NB4 (cell line): Measurements from ENCODE around the gene YLPM1.

Experiments
- DNase-seq: peaks from one replicate; pipeline ENCODE4 v3.0.0; 2010; ENCODE audit warnings: low read depth
- H3K4me3 ChIP-seq: one replicate; pipeline ENCODE4 v1.5.1; 2011; ENCODE audit warnings: mild to moderate bottlenecking, low read depth, low read length, moderate library complexity
- MYC ChIP-seq: IDR thresholded peaks from 2 replicates; pipeline ENCODE4 v1.6.1; 2011; ENCODE audit warnings: low read depth, low read length
- POLR2A ChIP-seq: IDR thresholded peaks from 2 replicates; pipeline ENCODE4 v1.6.1; 2011; ENCODE audit warnings: mild to moderate bottlenecking; ENCODE audit not compliant: insufficient read length; ENCODE audit errors: extremely low read depth
- TF ChIP-seq, protein P1 (sequence below): IDR thresholded peaks from one replicate; pipeline ENCODE4 v1.5.1; 2012; ENCODE audit warnings: low read depth, low read length
- TF ChIP-seq, protein P2 (sequence below): IDR thresholded peaks from 2 replicates; pipeline ENCODE4 v1.6.1; 2011; ENCODE audit warnings: low read depth, low read length

The YLPM1 gene

DNA sequence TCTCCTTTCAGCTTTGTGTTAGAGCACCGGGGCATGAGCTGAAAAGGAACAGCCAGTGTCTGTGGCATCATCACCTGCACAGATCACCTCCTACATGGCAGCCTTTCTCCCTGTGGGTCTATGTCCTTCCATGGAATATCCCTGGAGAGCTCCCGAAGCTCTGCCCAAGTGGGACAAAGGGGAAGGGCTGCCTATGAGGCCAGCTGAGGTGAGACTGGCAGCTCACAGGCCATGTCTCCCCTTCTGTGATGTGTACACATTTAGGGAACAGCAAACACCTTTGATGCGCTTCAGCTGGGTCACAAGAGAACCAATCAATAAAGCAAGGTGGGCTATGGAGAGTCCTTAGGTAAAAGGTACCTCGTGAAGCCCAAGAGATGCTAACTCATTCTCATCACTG is 108.7 kb downstream of the YLPM1 start:
- no peak for DNase-seq
- TF ChIP-seq POLR2A = no peak
- TF ChIP-seq, protein P1, sequence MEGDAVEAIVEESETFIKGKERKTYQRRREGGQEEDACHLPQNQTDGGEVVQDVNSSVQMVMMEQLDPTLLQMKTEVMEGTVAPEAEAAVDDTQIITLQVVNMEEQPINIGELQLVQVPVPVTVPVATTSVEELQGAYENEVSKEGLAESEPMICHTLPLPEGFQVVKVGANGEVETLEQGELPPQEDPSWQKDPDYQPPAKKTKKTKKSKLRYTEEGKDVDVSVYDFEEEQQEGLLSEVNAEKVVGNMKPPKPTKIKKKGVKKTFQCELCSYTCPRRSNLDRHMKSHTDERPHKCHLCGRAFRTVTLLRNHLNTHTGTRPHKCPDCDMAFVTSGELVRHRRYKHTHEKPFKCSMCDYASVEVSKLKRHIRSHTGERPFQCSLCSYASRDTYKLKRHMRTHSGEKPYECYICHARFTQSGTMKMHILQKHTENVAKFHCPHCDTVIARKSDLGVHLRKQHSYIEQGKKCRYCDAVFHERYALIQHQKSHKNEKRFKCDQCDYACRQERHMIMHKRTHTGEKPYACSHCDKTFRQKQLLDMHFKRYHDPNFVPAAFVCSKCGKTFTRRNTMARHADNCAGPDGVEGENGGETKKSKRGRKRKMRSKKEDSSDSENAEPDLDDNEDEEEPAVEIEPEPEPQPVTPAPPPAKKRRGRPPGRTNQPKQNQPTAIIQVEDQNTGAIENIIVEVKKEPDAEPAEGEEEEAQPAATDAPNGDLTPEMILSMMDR = no peak
- TF ChIP-seq MYC = no peak
- TF ChIP-seq, protein P2, sequence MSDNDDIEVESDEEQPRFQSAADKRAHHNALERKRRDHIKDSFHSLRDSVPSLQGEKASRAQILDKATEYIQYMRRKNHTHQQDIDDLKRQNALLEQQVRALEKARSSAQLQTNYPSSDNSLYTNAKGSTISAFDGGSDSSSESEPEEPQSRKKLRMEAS = no peak
- no peak overlapping the region for H3K4me3 ChIP-seq

DNA sequence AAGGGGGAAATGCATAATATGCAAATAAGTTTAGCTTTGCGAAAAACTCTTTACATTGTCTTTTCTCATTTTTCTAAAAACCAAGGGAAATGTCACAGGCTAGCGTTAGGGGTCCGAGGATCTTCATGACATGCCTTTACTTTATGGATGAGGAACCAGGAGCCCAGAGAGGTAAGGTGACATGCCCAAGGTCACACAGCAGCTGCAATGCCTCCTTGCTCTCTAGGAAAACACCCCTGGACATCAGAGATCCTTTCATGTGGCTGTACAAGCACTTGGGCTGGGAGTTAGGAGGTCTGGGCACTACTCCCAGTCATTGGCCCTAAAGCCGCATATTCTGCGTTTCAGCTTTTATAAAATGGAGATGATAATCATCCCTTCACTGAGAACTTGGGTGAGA is 112.1 kb downstream of the YLPM1 start:
- H3K4me3 ChIP-seq = no peak overlapping the region
- TF ChIP-seq POLR2A (no peak), MYC (no peak)
- TF ChIP-seq, protein P1 = no peak
- TF ChIP-seq, protein P2 = no peak
- DNase-seq = no peak

DNA sequence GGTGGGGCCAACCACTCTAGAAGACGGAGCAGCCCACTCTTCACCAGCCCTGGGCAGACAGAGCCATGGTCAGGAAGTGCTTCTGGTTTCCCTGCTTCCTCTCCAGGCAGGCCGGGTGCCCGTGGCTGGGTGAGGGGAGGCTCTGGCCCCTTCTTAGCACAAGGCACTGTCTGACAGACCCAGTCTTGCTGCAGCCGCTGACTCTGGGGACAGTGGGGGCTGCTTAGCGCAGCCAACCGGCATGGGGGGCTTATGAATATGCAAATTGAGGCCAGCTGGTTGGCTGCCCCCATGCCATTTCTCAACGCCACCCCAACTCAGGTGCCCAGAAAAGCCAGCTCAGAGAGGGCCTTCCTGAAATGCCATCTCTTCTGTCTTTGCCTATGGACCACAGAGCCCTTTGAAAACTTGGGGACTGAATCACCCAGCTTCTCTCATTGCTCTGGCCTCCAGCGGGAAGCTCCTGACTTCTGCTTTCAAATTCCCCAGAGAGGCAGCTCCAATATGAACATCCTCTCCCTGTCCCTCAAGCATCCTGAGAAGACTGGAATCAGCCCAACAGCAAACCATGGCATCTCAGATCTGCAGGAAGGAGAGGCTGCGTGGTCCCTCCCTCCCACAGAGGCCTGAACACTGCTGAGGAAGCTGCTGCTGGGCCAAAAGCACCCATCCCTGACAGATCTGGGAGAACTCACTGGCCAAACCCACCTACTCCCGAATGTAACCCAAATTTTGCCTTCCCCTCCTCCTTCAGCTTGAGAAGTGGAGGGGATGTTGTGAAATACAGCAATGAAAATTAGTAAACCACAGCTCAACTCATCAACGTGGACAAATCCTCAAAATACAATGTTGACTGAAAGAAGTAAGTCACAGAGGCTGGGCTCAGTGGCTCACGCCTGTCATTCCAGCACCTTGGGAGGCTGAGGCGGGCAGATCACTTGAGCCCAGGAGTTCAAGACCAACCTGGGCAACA is 113.1 kb downstream of the YLPM1 start, which contains the start of gene PROX2:
Gene PROX2 (minus strand): TSS at position 205 of the 973 bp plus-strand sequence. CDS start 12,311 bp downstream, outside the sequence.
- DNase-seq = peak; percentile 85
- H3K4me3 ChIP-seq = peak within 1 kb of the TSS; percentile 28

DNA sequence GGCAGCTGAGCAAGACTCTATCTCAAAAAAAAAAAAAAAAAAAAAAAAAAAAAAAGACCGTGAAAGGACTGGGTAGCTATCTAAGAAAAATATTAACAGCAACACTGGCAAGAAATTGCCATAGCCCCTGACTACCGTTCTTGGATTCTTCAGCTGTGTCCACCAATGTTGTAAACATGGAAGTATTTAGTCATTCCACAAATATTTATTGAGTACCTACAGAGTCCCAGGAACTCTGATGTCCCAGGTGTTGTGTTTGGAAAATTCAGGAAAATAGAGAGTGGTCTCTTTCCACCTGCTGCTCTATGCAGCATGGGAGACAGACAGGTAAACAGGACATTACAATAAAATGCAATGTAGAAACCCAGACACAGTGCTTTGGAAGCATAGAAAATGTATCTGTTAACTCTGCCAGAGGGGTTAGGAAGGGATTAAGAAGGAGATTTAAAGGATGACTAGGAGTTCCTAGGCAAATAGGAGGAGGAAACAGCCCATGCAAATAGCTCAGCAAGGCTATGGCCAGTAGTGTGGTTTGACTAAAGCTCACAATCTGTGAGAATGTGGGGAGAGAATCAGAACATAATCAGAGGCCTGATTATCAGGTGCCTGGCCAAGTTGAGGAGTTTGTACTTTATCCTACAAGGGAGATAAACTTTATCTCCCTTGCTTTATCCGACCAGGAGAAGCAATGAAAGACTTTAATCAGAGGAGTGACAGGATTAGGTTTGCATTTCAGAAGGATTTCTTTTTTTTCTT is 116.5 kb downstream of the YLPM1 start:
- no peak for DNase-seq
- TF ChIP-seq, protein P1 = no peak
- TF ChIP-seq POLR2A (no peak), MYC (no peak)
- TF ChIP-seq, protein P2 = no peak
- no peak overlapping the region for H3K4me3 ChIP-seq

More for the DNA sequence above, 113.1 kb downstream of the YLPM1 start, which contains the start of gene PROX2:
- TF ChIP-seq, protein P1 = no peak
- TF ChIP-seq POLR2A (no peak), MYC (no peak)
- TF ChIP-seq, protein P2 = no peak

DNA sequence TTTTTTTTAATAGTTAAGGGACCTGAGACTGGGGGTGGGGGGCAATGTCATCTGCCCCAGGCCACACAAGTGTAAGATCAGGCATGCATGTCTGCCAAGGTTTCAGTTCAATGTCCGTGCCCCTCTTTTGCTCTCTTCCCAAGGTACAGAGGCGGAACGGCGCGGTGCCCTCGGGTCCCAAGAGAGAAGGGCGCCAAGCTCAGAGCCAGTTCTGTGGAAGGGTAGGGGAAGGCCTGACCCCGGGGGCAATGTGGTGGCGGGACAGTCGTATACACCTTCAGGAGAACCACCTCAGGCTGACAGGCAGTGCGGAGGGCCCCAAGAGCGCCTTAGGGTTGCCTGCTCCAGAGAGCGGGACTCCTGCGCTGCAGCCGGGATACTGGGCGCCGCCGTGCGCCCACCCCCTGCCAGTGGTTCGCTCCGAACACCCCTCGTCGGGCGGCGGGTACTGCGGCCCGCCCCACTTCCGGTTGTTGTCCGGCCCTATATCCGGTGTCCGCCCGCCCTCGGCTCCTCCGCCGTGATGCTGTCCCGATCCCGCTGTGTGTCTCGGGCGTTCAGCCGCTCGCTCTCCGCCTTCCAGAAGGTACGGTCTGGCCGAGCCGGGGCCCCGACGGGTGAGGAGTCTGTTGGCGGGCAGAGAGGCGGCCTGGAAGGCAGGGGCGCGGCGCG is 118.5 kb downstream of the YLPM1 start, which contains the start of gene DLST:
Gene DLST (plus strand): TSS at position 486 of the 672 bp plus-strand sequence. CDS start 38 bp downstream, at position 524.
- TF ChIP-seq, protein P2 = no peak; the same call in 1 of the 2 replicates
- TF ChIP-seq MYC (peak; percentile 64), POLR2A (peak; percentile 86)
- TF ChIP-seq, protein P1 = no peak
- H3K4me3 ChIP-seq = peak within 1 kb of the TSS; percentile 96

More for the DNA sequence above, 118.5 kb downstream of the YLPM1 start, which contains the start of gene DLST:
- peak; percentile 92 for DNase-seq
